ENCODE data around the gene ADAMTS4. TPM values are rescaled to one million over a fixed set of nuclear protein-coding genes. Genes with fewer than 3 reads are reported as not detected.

ADAMTS4 gene
- total and polyA plus RNA-seq, 2 donors (not counting 1 experiment from before 2014, with no cell fraction given), result 0.10 TPM; not detected in 1

DNA sequence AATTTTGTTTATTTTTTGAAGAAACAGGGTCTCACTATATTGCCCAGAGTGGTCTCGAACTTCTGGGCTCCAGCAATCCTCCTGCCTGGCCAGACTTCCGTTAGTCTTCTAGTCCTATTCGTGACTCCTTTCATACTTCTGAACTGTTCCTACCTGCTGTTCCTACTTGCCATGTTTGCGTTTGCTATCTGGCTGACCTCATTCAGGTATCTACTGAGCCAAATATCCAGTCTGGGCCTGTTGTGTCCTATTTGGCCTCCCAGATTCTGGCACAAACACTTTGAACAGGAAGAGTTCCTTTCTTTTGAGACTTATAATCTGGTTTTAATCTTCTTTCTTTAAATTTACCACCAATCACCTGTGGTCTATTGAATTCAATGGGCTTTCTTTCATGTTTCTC, 46.0 kb upstream of the ADAMTS4 start:
- POLR2A ChIA-PET, result no interaction called here
- no peak for TF ChIP-seq EZH2 (IDR thresholded peaks at IDR 0.05; ENCODE audit: borderline replicate concordance, insufficient read depth, low read depth, low read length, poor library complexity, severe bottlenecking)
- TF ChIP-seq, protein P1, sequence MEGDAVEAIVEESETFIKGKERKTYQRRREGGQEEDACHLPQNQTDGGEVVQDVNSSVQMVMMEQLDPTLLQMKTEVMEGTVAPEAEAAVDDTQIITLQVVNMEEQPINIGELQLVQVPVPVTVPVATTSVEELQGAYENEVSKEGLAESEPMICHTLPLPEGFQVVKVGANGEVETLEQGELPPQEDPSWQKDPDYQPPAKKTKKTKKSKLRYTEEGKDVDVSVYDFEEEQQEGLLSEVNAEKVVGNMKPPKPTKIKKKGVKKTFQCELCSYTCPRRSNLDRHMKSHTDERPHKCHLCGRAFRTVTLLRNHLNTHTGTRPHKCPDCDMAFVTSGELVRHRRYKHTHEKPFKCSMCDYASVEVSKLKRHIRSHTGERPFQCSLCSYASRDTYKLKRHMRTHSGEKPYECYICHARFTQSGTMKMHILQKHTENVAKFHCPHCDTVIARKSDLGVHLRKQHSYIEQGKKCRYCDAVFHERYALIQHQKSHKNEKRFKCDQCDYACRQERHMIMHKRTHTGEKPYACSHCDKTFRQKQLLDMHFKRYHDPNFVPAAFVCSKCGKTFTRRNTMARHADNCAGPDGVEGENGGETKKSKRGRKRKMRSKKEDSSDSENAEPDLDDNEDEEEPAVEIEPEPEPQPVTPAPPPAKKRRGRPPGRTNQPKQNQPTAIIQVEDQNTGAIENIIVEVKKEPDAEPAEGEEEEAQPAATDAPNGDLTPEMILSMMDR (IDR thresholded peaks at IDR 0.05), result no peak
- no peak for ATAC-seq (ENCODE audit: low read depth)
- no peaks in the 10 kb centered on the region for H3K9me3 ChIP-seq (ENCODE audit: control extremely low read depth in 1 of 3, control insufficient read depth in 2 of 3, insufficient read depth in 1 of 3, low read length in 2 of 3)
- no peaks in the 10 kb centered on the region for H4K20me1 ChIP-seq (ENCODE audit: control insufficient read depth, insufficient read depth, low read length, poor library complexity, severe bottlenecking)
- intact Hi-C loops (cut with micrococcal nuclease), result no loop called here
- H3K9ac ChIP-seq (ENCODE audit: low read length), result no peak overlapping the region
- H3K27ac Mint-ChIP-seq, result no peak overlapping the region
- H2AFZ ChIP-seq (ENCODE audit: insufficient read depth, low read depth, low read length, poor library complexity, severe bottlenecking), result no peak overlapping the region
- no peak overlapping the region for H3K4me3 Mint-ChIP-seq
- no peaks in the 10 kb centered on the region for H3K9me3 Mint-ChIP-seq (ENCODE audit: insufficient read depth)
- no peaks in the 10 kb centered on the region for H3K27me3 ChIP-seq (replicated peaks in 1 of 4; ENCODE audit: control extremely low read depth in 1 of 4, control insufficient read depth in 3 of 4, insufficient read depth in 4 of 4, low read length in 3 of 4)
- H3K4me2 ChIP-seq (replicated peaks; ENCODE audit: low read depth, low read length, poor library complexity, severe bottlenecking), result no peak overlapping the region
- DNase-seq, result no peak
- no peak overlapping the region for H3K4me3 ChIP-seq (ENCODE audit: control extremely low read depth in 1 of 5, extremely low read depth in 1 of 5, insufficient read depth in 1 of 5, low read depth in 2 of 5, low read length in 4 of 5)
- H3K27me3 Mint-ChIP-seq, result peaks cover 9% of the 10 kb centered on the region
- H3K36me3 ChIP-seq (replicated peaks in 1 of 2; ENCODE audit: control extremely low read depth in 1 of 2, control insufficient read depth in 1 of 2, extremely low read depth in 1 of 2, insufficient read depth in 2 of 2, low read length in 1 of 2), result no peaks in the 10 kb centered on the region
- H3K79me2 ChIP-seq (ENCODE audit: control insufficient read depth, insufficient read depth, low read length), result no peaks in the 10 kb centered on the region
- peaks cover 2% of the 10 kb centered on the region for H3K4me1 Mint-ChIP-seq
- no peak overlapping the region for H3K27ac ChIP-seq (ENCODE audit: low read length in 2 of 2)
- CTCF ChIA-PET, result no interaction called here
- 96% methylated on average over 4 of the region's 4 CpGs for WGBS (ENCODE audit: insufficient coverage)
- no peaks in the 10 kb centered on the region for H3K4me1 ChIP-seq (ENCODE audit: control insufficient read depth in 2 of 2, insufficient read depth in 2 of 2, low read length in 2 of 2)

- ATAC-seq (ENCODE audit: low read depth) (no peak), DNase-seq (no peak)
- no peak overlapping the region for H3K4me3 ChIP-seq (ENCODE audit: control extremely low read depth in 1 of 5, extremely low read depth in 1 of 5, insufficient read depth in 1 of 5, low read depth in 2 of 5, low read length in 4 of 5)
- H4K20me1 ChIP-seq (ENCODE audit: control insufficient read depth, insufficient read depth, low read length, poor library complexity, severe bottlenecking), result no peaks in the 10 kb centered on the region
- Mint-ChIP-seq H3K4me3 (no peak overlapping the region), H3K4me1 (peaks cover 2% of the 10 kb centered on the region), H3K27ac (no peak overlapping the region), H3K9me3 (ENCODE audit: insufficient read depth) (no peaks in the 10 kb centered on the region), H3K27me3 (peaks cover 18% of the 10 kb centered on the region)
- no peaks in the 10 kb centered on the region for H3K4me1 ChIP-seq (ENCODE audit: control insufficient read depth in 2 of 2, insufficient read depth in 2 of 2, low read length in 2 of 2)
- intact Hi-C loops (cut with micrococcal nuclease), result no loop called here
- H3K27me3 ChIP-seq (replicated peaks in 1 of 4; ENCODE audit: control extremely low read depth in 1 of 4, control insufficient read depth in 3 of 4, insufficient read depth in 4 of 4, low read length in 3 of 4), result peaks cover 0 to 9% (median 0%) of the 10 kb centered on the region in 4 experiments
- ChIA-PET CTCF (no interaction called here), POLR2A (no interaction called here)
- TF ChIP-seq, protein P1 (IDR thresholded peaks at IDR 0.05), result no peak
- no peak for TF ChIP-seq EZH2 (IDR thresholded peaks at IDR 0.05; ENCODE audit: borderline replicate concordance, insufficient read depth, low read depth, low read length, poor library complexity, severe bottlenecking)
- H3K79me2 ChIP-seq (ENCODE audit: control insufficient read depth, insufficient read depth, low read length), result no peaks in the 10 kb centered on the region
- no peak overlapping the region for H2AFZ ChIP-seq (ENCODE audit: insufficient read depth, low read depth, low read length, poor library complexity, severe bottlenecking)
- no peaks in the 10 kb centered on the region for H3K9me3 ChIP-seq (ENCODE audit: control extremely low read depth in 1 of 3, control insufficient read depth in 2 of 3, insufficient read depth in 1 of 3, low read length in 2 of 3)
- H3K9ac ChIP-seq (ENCODE audit: low read length), result no peak overlapping the region
- no peak overlapping the region for H3K27ac ChIP-seq (ENCODE audit: low read length in 2 of 2)
- WGBS (ENCODE audit: insufficient coverage), result 17% methylated on average over 1 of the region's 2 CpGs
- H3K36me3 ChIP-seq (replicated peaks in 1 of 2; ENCODE audit: control extremely low read depth in 1 of 2, control insufficient read depth in 1 of 2, extremely low read depth in 1 of 2, insufficient read depth in 2 of 2, low read length in 1 of 2), result no peaks in the 10 kb centered on the region
- no peak overlapping the region for H3K4me2 ChIP-seq (replicated peaks; ENCODE audit: low read depth, low read length, poor library complexity, severe bottlenecking)
Measured at GRCh38 chr1:161242313-161242712, 43.5 kb upstream of the ADAMTS4 start.

All from B cell (primary cell).